Measurements from ENCODE around the gene CCT7.
"Not testable (repeated sequence)": the region's sequence is repeated elsewhere in the genome, so short reads cannot be mapped to it uniquely, and the experiment has no call there.

CCT7 gene

DNA sequence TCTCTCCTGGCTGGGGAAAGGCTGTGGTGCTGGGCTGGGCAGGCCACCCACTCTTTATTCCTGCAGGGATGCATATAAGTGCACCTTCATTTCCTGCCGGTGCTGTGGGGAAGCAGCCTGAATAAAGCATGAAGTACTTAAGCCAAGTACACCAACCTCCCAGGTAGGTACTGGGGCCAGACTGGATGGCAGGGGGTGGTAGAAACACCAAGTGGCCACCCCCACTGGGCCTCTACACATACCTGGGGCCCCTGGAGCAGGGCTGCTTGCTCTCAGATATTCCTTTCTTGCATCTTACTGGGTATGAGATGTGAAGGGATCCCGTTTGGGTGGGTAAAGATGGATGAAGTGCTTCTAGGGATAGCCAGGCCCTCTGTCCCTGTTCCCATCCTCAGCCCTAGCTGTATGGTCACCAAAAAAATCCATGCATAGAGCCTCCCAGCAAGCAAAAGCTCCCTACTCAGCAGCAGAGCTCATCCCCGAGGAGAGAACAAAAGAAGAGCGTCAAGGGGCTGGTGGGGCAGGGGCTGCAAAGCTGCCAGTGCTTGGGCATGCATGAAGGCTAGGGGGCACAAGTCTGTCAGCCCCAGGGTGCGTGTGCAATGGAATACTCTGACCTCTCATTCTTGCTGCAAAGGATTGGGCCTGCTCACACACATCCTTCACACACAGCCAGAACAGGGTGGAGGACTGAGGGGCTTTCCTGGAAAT, 22.0 kb downstream of the CCT7 start:
- DNase-seq, result no peak

DNA sequence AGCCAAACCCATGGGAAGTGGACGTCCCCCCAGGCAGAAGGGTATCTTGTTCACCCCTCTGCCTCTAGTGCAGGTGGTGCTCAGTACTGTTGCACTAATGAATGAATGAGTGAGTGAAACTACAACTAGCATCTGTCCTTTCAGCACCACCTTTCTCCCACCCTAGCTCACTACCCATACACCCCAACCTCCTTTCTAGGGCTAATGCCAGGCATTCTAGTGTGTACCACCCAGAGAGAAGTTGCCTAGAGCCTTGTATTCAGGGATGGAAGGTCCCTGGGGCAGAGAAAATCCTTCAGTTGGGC, 22.5 kb downstream of the CCT7 start:
- no peak for DNase-seq

DNA sequence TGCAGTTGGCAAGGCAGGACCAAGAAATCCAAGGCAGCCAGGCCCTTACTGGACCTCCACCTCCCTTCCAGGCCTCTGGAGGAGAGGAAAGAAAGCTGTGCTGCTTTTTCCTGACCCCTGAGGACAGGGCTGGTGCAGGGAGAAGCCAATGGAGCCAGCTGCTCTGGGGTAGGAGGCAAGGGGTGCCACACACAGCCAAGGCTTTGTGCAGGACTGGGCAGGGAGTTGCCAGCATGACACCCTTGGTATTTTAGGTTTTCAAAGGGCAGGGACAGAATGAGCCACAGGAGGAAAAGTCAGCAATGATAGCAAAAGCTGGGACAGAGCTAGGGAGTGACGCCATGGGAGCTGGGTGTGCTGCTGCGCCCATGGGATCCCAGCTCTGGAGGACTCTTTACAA, 22.9 kb downstream of the CCT7 start:
- no peak for DNase-seq

DNA sequence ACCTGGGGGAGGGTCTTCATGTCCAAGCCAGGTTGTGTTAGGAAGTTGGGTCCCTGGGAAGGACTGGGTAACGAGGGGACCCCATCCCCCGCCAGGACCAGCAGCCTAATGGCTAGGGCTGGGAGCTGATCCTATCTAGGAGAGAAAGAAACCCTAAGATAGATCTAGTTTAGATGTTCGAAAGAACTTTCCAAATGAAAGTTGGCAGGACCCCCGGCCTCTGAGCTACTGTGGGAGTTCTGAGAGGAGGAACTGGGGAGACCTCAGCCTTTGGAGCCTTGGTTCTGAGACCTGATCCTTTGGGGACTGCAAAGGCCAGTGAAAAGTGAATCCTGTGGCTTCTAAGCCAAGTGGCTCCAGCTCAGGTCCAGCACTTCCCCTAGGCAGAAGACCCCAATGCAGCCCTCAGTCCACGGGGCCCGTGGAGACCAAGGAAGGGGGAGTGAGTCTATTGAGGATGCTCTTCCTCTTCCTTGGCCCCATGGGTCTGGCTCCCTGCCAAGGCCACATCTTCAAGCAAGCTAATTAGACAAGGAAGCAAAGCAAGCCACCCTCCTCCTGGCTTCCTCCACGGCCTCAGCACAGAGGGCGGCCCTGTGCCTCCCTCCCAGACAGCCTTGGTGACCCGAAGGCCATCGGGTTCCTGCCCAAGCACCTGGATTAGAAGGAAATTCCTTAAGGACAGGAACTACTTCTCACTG, 23.5 kb downstream of the CCT7 start:
- no peak for DNase-seq

DNA sequence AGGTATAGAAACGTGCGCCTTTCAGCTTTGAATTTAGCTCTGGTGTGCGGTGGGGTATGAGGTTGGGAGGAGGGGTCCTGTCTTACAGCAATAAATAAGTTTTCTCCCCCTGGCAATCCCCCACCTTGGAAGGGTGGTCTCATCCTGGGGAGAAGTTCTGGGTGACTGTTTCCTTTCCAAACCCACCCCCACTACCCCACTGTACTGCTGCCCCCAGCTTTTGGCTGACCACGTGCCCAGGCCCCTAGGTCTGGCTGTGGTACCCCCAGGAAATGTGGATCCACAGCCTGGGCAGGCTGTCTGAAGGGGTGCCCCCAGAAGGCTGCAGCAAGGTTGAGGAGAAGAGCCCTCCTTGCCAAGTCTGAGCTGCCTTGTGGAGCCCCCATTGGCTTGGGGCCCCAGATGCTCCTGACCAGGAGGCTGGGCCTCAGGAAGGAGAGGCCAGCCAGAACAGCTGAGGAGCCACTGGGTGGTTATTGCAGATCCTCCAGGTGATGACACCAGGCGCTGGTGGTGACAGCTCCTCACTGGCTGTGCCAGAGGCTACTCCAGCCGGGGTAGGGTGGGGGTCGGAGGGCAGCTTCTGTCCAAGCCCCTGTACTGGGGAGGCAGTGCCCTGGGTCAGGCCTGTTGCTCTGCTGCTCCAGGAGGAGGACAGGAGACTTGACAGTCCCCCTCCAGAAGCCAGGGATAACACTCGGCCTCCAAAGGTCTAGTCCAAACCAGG, 24.2 kb downstream of the CCT7 start:
- DNase-seq, result no peak

DNA sequence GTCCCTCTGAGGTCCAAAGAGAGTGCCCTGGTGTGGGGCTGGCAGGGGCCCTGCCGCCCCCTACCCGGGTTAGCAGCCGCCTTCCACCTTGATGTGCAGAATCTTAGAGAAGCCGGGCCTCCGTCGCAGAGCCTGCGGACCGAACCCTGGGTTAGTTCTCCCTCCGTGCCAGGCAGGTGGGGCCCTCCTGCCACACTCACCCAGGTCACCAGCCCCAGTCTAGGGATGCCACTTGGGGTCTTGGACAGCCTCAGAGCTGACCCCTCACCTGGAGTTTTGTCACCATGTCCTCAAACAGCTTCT, 24.8 kb downstream of the CCT7 start:
- DNase-seq, result no peak

DNA sequence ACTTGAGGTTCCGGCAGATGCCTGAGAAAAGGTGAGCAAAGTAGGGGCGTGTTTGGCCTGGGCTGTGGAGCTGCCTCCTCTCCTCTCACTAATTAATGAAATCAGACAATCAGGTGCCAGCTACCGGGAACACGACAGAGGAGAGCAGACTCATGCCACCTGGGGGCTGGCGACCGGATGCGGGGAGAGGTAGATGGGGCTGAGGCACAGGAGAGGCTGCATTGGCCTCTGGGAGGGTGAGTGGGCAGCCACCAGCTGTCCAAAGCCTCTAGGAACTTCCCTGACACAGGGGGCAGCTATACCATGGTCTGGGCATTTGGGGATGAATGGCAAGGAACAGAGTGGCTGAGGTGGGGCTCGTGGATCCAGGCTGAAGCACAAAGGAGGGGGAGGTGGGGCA, 25.2 kb downstream of the CCT7 start:
- no peak for DNase-seq

DNA sequence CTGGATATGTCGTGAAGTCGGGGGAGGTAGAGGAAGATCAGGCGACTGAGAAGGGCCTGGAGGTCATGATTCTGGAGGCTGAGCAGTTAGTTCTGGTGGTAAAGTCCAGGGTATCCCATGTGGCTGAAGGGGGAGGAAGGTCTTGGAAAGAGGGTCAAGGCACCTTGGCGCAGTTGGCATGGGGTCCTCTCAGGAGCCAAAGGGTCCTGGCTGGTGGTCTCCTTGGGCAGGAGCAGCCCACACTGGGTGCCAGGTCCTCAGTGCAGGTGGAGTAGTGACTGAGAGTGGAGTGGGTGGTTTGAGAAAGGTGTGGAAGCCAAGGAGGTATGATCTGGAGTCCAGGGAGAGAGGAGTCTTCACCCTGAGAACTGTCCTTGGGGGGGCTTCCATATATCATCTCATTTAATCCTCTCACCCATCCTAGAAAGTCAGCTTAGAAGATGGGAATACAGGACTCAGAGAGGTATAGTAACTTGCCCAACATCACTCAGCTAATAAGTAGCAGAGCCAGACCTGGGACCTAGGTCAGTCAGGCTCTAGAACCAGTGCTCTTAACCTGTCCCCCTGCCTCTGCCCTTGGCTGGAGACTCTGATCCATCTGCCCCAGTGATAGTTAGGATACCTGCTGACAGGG, 25.7 kb downstream of the CCT7 start:
- no peak for DNase-seq

DNA sequence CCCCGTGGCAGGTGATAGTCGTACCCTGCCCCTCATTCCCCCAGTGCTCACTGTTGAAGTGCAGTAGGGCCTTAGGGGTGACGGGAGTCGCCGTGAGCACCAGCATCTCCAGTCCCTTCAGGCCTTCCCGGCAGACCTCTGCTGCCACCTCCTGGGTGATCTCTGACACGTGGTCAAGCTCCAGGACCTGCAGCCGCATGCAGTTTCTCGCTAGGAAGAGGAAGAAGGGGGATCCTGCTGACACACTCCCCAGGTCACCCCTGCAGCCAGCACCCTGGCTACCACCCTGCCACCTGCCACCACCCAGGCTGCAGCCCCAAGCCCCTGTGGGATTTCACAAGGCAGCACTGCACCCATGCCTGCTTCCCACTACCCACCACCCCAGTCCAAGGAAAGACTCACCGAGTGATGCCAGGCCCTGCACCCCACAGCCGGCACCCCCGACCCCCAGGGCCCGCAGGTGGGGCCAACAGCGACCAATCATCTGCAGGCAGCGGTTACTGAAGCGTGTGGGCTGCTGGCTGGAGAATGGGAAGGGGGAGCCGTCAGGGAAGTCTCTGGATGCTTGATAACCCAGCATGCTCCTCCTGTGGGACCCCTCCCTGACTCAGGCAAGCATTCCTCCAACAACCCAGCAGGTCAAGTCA, 26.4 kb downstream of the CCT7 start:
- DNase-seq, result no peak

DNA sequence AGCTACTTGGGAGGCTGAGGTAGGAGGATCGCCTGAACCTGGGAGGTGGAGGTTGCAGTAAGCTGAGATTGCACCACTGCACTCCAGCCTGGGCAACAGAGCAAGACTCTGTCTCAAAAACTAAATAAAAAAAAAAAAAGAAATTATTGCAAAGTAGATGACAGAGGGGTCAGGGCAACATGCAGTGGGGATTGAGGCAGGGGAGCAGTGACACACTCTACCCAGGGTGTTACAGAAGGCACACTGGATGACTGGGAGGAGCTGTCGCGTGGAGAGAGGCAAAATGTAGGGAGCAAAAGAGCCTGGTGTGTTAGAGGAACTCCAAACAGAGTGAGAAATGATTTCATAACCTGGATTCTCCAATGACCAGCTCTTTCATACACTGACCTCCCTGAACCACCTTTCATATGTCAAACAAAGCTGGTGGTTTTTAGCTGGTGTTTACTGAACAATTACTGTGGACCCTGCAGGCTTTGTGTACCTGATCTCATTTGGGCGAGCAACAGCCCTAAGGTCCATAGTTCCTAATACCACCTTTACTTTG, 28.1 kb downstream of the CCT7 start:
- DNase-seq, result no peak

DNA sequence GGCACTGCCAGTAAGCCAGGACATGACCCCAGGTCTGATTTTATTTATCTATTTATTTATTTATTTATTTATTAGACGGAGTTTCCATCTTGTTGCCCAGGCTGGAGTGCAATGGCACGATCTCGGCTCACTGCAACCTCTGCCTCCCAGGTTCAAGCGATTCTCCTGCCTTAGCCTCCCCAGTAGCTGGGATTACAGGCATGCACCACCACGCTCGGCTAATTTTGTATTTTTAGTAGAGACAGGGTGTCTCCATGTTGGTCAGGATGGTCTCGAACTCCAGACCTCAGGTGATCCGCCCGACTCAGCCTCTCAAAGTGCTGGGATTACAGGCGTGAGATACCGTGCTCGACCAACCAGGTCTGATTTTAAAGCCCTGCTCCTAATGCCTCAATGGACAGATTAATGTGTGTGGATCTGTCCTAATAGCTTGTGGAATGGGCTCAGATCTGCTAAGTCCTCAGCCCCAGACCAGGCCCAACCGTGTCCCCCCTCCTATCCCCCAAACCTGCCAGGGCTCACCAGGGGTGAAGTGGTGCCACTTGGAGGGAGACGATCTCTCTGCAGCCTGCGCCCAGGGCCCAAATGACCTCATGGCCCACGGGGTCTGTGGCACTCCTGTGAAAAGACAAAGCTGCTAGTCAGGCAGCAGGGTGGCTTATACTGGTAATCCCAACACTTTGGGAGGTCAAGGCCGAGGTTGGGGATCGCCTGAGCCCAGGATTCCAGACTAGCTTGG, 28.8 kb downstream of the CCT7 start:
- DNase-seq, result not testable (repeated sequence)

DNA sequence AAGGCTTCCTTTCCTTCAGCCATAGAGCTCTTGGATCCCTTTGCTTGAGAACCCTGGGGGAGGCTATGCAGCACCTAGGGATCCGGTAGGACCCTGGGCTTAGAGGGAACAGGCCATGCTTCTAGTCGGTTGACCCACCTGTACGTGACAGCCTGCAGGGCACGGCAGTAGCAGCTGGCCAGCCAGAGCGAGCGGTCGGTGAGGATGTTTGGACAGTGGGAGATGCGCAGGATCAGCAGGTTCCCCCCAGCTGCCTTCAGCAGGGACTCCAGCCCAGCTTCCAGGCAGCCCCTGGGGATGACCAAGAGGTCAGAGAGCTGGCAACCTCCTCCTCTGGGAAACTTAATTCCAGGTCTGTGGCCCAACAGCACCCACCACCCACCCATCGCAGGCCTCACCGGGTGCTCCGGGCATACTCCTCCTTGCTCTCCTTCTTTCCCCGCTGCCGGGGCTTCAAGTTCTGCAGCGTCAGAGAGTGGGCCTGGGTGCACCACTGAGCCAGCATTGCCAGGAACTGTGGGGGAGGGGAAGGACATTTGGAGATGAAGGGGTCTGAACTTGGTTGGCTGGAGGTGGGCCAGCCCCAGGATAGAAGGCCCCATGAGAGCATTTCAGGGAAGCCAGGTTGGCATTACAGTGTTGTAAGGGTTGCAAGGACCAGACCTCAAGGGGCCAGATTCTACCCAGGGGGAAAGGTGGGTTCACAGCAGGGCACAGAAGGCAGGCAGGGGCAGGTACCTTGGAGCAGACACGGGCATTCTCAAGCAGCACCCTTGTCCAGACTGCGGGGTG, 29.6 kb downstream of the CCT7 start:
- no peak for DNase-seq

DNA sequence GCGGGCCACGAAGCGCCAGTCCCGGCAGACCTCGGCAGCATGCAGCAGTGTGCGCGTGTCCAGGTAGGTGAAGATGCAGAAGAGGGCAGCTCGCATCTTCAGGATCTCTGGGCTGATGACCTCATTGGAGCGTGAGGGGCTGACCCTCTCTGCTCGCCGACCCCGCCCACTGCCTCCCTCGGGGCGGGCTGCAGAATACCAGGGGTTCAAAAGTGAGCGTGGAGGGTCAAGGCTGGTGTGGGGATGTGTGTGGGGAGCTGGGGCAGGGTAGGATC, 30.2 kb downstream of the CCT7 start:
- DNase-seq, result no peak

DNA sequence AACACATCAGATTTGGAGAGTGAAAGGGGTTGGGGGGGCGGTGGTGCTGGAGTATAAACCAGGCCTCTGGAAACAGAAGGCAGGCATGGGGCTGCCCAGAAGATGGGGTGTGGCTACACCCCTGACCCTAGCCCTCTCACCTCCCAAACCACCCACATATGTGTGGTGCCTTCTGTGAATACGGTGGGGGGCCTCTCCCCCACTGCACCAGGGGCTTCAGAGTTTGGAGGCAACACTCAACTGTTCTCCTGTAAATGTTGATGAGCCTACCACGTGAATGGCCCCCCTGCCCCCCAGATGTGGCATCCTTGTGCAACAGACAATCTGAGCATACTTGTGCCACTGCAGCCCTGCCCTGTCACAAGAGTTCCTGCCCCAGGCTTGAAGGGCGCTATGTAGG, 30.7 kb downstream of the CCT7 start:
- DNase-seq, result no peak

DNA sequence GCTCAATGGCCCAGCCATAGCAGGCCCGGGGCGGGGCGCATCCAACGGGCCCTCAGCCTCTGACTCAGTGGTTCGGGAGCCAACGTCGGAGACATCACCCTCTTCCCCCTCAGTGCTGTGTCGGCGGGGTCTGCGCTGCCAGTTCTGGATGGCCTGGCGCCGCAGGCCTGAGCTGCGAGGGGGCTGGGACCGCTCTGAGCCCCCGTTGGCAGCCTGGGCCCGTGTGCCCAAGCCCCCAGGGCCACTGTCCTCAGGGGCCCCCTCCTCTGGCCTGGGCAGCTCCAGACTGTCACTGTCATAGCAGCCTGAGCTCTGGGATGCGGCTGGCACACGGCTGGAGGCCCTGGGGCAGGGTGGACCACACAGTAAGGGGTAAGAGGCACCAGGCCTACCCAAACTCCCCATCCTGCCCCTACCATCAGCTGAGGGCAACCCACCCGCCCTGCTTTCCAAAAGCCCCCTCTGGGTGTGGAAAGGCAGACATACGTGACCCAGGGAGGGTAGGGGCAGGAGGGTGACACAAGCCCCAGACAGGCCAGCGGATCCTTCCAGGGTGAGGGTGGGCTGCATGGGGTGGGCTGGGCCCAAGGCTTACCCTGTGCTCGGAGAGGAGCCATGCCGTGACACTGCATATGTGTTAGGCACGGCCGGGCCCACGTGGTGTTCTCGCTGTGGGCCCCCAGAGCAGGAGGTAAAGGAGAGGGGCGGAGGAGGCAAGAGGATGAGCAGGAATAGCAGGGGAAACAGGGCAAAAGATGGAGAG, 31.4 kb downstream of the CCT7 start:
- no peak for DNase-seq

DNA sequence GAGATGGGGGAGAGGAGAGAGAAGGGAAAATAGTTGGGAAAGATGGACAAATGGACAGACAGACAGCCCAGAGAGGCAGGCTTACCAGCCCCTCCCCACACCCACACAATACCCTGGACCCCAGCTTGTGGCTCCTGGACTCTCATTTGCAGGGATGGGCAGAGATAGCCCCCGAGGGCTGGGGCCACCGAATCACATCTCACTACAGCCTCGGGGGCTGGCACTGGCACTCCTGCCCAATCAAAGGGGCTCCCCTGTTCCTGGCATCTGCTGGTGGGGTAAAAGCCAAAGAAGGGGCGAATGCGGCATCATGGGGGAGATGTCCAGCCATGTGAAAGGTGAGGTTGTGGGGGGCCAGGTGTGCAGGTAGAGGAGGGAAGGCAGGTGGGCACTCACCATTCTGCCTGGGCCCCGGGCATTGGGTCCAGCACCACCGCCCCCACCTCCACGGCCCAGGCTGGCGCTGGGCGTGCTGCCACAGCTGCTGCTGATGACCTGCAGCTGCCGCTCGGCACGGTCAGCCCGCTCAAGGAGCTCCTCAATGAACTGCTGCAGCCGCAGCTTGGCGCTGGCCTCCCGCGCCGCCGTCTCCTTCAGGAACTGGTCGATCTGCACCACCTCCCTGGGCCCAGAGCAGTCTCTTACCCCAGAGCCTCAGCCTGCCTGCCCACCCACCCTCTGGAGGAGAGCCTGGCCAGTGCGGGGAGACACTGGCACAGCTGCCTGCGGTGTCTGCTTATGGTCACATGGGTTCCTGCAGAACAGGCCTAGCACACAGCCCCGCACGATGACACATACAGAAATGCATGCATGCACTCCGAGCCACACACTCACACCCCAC, 32.2 kb downstream of the CCT7 start:
- DNase-seq, result no peak

DNA sequence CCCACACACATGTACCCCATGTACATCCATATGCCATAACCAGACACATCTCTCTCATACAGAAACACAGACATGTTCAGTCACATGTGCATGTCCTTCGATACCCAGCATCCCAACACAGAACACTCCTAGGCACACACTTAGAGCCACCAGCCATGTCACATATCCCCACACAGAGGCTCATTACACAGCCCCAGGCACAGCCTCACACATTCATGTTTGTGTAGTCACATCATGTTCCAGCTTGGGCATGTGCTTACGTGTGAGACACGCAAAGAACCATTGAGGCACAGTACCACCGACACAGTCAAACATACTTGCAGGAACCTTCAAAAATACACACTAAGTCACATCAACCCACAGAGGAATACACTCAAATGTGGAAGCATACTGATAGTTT, 32.9 kb downstream of the CCT7 start:
- no peak for DNase-seq

DNA sequence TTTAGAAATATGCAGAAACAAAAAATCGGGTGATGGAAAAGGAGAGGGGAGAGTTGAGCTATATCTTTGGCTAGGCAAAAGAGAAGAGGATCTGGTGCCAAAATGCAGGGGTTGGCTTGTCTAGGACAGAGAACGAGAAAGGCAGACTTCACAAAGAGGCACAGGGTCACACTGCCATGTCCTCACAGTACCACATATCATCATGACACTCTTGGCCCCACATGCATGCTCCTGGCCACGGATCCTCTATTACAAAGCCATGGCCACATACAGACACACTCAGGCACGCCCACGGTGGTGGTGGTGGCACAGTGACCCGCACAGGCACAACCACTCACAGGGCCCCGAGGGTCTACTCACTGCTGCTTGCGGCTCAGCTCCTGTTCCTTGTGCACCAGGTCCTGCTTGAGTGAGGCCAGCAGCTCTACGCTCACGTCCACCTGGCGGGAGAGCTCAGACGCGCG, 34.3 kb downstream of the CCT7 start:
- no peak for DNase-seq

DNA sequence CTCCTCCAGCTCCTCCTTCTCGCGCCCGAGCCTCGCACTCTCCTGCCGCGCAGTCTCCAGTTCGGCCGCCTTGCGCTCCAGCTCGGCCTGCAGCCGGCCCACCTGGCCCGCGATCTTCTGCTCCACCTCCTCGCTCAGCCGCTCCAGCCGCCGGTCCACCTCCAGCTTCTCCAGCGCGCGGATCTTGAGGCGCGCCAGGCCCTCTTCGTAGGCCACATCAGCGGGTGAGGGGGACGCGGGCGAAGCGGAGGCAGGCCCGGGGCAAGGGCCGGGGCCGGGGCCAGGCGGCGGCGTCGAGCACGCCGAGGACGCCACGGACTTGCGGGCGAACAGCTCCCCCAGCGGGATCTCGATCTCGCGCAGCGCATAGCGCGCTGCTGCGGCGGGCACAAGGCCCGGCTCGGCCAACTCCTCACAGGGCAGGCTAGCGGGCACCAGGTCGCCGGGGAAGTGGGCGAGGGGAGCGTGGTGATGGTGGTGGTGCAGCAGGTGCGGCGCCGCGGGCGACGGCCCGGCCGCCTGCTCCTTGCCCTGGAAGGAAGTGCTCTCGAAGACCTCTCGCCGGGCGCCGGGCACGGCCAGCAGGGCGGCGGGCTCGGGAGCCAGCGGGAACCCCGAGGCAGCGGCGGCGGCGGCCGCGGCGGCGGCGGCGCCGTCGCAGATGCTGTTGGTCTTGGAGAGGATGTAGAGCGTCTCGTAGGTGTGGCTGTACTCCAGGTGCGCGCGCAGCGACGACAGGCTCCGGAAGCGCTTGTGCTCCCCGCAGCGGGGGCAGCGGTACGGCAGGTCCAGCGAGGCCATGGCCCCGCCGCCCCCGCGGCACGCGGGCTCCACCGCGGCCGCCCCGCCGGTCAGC, 35.0 kb downstream of the CCT7 start:
- DNase-seq, result peak; percentile 67

All from stimulated activated naive CD4-positive, alpha-beta T cell treated with Interleukin-2 at 50 U/mL for 16 hours (primary cell).